ENCODE data around the gene PAQR4. TPM values are rescaled to one million over a fixed set of nuclear protein-coding genes. Genes with fewer than 3 reads are reported as not detected.

PAQR4 gene
- total RNA-seq, 2 experiments from 2014 or later = 29.4 to 30.4 TPM

DNA sequence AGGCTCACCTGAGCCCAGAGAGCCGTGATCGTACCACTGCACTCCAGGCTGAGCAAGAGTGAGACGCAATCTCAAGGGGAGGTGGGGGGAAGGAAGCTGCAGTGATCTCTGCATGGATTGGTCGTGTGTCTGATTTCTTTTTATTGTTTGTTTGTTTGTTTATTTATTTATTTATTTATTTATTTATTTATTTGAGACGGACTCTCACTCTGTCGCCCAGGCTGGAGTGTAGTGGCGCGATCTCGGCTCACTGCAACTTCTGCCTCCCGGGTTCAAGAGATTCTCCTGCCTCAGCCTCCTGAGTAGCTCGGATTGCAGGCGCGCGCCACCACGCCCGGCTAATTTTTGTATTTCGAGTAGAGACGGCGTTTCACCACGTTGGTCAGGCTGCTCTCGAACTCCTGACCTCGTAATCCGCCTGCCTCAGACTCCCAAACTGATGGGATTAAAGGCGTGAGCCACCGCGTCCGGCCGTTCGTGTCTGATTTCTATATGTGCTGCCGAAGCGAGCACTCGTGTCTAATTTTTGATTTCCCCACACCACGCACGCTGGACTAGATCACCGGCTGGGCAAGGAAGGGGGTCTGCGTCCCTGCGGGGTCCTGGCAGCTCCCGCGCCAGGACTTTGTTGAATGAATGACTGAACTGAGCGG lies 50.6 kb downstream of the PAQR4 start:
- ChIA-PET CTCF (interaction anchor here (0.6 to 10.5 kb wide), 9 partner anchors 10 to 131 kb away, joined by 3 to 135 read pairs (median 5); no protein-coding TSS in a partner anchor), POLR2A (interaction anchor here (0.6 to 2.1 kb wide), 8 partner anchors 9 to 108 kb away, joined by 3 to 6 read pairs (median 4); partner anchors contain the start of gene FLYWCH1)
- Mint-ChIP-seq H3K9me3 (no peaks in the 10 kb centered on the region), H3K27ac (peak overlapping the region; percentile 72), H3K27me3 (peaks cover 4% of the 10 kb centered on the region), H3K4me1 (ENCODE audit: low read depth) (peaks cover 41% of the 10 kb centered on the region), H3K4me3 (peak overlapping the region; percentile 77), H3K36me3 (ENCODE audit: low read depth) (peaks cover 2% of the 10 kb centered on the region)
- no peak for ATAC-seq
- TF ChIP-seq, protein P1, sequence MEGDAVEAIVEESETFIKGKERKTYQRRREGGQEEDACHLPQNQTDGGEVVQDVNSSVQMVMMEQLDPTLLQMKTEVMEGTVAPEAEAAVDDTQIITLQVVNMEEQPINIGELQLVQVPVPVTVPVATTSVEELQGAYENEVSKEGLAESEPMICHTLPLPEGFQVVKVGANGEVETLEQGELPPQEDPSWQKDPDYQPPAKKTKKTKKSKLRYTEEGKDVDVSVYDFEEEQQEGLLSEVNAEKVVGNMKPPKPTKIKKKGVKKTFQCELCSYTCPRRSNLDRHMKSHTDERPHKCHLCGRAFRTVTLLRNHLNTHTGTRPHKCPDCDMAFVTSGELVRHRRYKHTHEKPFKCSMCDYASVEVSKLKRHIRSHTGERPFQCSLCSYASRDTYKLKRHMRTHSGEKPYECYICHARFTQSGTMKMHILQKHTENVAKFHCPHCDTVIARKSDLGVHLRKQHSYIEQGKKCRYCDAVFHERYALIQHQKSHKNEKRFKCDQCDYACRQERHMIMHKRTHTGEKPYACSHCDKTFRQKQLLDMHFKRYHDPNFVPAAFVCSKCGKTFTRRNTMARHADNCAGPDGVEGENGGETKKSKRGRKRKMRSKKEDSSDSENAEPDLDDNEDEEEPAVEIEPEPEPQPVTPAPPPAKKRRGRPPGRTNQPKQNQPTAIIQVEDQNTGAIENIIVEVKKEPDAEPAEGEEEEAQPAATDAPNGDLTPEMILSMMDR (IDR thresholded peaks at IDR 0.05) = no peak
- peak; percentile 27 for DNase-seq
- intact Hi-C loops (cut with micrococcal nuclease) = no loop called here

DNA sequence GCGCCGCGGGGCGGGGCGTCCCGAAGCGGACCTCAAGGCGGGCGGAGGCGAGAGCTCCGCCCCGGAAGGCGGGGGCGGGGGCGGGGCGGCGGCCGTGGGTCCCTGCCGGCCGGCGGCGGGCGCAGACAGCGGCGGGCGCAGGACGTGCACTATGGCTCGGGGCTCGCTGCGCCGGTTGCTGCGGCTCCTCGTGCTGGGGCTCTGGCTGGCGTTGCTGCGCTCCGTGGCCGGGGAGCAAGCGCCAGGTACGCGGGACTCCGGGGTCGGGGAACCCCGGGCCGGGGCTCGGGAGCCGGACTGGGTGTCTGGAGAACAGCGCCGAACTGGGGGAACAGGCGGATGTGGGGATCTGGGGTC lies 51.1 kb downstream of the PAQR4 start, which contains the start of gene TNFRSF12A:
TSS of gene TNFRSF12A (plus strand) at position 122 of the 357 bp plus-strand sequence. CDS start at position 152, 30 bp downstream.
- ATAC-seq = peak; percentile 8
- H3K36me3 Mint-ChIP-seq (ENCODE audit: low read depth) = peaks cover 2% of the 10 kb centered on the region
- CTCF ChIA-PET = interaction anchor here (0.6 to 10.5 kb wide), 9 partner anchors 10 to 130 kb away, joined by 3 to 135 read pairs (median 5); no protein-coding TSS in a partner anchor
- TF ChIP-seq, protein P1 (IDR thresholded peaks at IDR 0.05) = no peak
- intact Hi-C loops (cut with micrococcal nuclease) = no loop called here
- peak within 1 kb of the TSS; percentile 77 for H3K4me3 Mint-ChIP-seq
- H3K27ac Mint-ChIP-seq = peak within 1 kb of the TSS; percentile 97
- H3K27me3 Mint-ChIP-seq = peaks cover 4% of the 10 kb centered on the region
- POLR2A ChIA-PET = interaction anchor here (0.6 to 2.1 kb wide), 9 partner anchors 9 to 108 kb away, joined by 3 to 6 read pairs (median 4); partner anchors contain the start of gene FLYWCH1
- peaks cover 43% of the 10 kb centered on the region for H3K4me1 Mint-ChIP-seq (ENCODE audit: low read depth)
- peak; percentile 82 for DNase-seq
- no peaks in the 10 kb centered on the region for H3K9me3 Mint-ChIP-seq

DNA sequence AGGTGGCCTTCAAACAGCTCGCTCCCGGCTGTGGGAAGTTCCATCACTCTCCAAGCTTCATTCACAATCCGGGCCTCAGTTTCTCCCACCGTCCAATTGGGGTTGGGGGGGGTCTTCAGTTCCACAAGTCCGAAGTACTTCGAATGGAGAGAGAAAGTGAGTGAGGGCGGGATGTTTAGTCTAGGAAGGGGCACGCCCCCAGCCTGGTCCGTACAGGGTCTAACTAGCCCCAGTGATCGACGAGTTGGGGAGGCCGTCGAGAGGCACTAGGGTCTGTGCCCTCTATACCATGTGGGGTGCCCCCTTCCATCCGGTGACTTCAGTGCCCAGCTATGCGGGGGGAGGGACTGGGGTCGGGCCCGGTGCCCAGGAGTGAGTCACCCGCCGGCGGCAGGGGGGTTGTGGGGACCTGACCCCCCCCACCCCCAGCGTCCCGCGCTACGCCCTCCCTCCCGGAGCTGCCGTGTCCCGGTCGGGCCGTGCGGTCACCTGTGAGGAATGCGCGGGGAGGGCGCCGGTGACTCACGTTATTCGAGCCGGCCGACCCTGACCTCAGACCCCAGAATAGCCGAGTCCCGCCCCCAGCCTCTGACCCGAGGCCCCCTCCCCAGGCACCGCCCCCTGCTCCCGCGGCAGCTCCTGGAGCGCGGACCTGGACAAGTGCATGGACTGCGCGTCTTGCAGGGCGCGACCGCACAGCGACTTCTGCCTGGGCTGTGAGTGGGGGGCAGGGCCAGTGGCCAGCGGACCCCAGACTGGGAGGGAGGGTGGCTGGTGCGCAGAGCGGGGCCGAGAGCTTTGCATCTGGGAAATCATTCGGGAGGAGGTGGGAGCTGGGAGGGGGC lies 51.7 kb downstream of the PAQR4 start:
- H3K36me3 Mint-ChIP-seq (ENCODE audit: low read depth) = peaks cover 2% of the 10 kb centered on the region
- CTCF ChIA-PET = interaction anchor here (0.6 to 10.5 kb wide), 12 partner anchors 10 to 130 kb away, joined by 3 to 135 read pairs (median 4); no protein-coding TSS in a partner anchor
- H3K27ac Mint-ChIP-seq = peak overlapping the region; percentile 97
- intact Hi-C loops (cut with micrococcal nuclease) = no loop called here
- peaks cover 44% of the 10 kb centered on the region for H3K4me1 Mint-ChIP-seq (ENCODE audit: low read depth)
- ATAC-seq (peak; percentile 8), DNase-seq (peak; percentile 75)
- no peaks in the 10 kb centered on the region for H3K9me3 Mint-ChIP-seq
- peak overlapping the region; percentile 77 for H3K4me3 Mint-ChIP-seq
- POLR2A ChIA-PET = interaction anchor here (0.7 to 2.1 kb wide), 10 partner anchors 8 to 109 kb away, joined by 3 to 6 read pairs (median 4); partner anchors contain the start of genes FLYWCH1 and PKMYT1
- H3K27me3 Mint-ChIP-seq = peaks cover 4% of the 10 kb centered on the region
- TF ChIP-seq, protein P1 (IDR thresholded peaks at IDR 0.05) = no peak

DNA sequence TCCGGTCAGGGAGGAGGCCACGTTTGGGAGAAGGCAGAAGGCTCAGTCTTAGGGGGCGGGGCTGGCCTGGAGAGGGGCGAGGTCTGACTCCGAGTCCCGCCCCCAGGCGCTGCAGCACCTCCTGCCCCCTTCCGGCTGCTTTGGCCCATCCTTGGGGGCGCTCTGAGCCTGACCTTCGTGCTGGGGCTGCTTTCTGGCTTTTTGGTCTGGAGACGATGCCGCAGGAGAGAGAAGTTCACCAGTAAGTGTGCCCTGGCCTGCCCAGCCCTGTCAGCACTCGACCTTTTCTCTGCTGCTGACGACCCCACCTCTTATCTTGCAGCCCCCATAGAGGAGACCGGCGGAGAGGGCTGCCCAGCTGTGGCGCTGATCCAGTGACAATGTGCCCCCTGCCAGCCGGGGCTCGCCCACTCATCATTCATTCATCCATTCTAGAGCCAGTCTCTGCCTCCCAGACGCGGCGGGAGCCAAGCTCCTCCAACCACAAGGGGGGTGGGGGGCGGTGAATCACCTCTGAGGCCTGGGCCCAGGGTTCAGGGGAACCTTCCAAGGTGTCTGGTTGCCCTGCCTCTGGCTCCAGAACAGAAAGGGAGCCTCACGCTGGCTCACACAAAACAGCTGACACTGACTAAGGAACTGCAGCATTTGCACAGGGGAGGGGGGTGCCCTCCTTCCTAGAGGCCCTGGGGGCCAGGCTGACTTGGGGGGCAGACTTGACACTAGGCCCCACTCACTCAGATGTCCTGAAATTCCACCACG lies 52.5 kb downstream of the PAQR4 start:
- CTCF ChIA-PET = interaction anchor here (0.8 to 10.5 kb wide), 7 partner anchors 9 to 108 kb away, joined by 3 to 135 read pairs (median 6); no protein-coding TSS in a partner anchor
- H3K4me1 Mint-ChIP-seq (ENCODE audit: low read depth) = peaks cover 44% of the 10 kb centered on the region

More for the DNA sequence above, 52.5 kb downstream of the PAQR4 start:
- Mint-ChIP-seq H3K27ac (peak overlapping the region; percentile 97), H3K27me3 (peaks cover 4% of the 10 kb centered on the region), H3K4me3 (peak overlapping the region; percentile 77), H3K36me3 (ENCODE audit: low read depth) (peaks cover 9% of the 10 kb centered on the region), H3K9me3 (no peaks in the 10 kb centered on the region)
- DNase-seq = peak; percentile 94
- ATAC-seq = peak; percentile 42
- POLR2A ChIA-PET = interaction anchor here (0.7 to 2.1 kb wide), 4 partner anchors 9 to 104 kb away, joined by 3 to 6 read pairs (median 4); partner anchors contain the start of gene PKMYT1
- intact Hi-C loops (cut with micrococcal nuclease) = no loop called here
- TF ChIP-seq, protein P1 (IDR thresholded peaks at IDR 0.05) = peak; percentile 42
